GM21576 (cell line): ENCODE measurements around the gene TRIM46.
"Not testable (repeated sequence)": the region's sequence is repeated elsewhere in the genome, so short reads cannot be mapped to it uniquely, and the experiment has no call there.

ENCODE experiments used
- ATAC-seq: cut with Tn5 transposase; IDR thresholded peaks from one replicate; pipeline ENCODE4 v1.9.1; 2021; ENCODE audit warnings: mild to moderate bottlenecking, moderate library complexity; ENCODE audit not compliant: unreplicated experiment

TRIM46 gene

DNA sequence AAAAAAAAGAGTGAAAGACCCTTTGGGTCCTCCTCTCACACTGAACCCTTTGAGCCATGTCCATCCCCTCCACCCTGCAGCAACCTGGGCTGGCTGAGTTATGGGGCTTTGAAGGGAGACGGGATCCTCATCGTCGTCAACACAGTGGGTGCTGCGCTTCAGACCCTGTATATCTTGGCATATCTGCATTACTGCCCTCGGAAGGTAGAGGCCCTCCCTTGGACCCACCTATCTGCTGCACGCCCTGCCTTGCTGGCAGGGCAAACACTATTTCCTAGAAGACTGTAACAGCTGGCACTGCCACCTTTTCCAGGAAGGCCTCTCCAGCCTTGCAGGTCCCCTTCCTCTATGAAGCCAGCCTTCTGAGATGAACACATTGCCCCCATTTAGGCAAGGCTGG is 36.9 kb upstream of the TRIM46 start:
- no peak for ATAC-seq

DNA sequence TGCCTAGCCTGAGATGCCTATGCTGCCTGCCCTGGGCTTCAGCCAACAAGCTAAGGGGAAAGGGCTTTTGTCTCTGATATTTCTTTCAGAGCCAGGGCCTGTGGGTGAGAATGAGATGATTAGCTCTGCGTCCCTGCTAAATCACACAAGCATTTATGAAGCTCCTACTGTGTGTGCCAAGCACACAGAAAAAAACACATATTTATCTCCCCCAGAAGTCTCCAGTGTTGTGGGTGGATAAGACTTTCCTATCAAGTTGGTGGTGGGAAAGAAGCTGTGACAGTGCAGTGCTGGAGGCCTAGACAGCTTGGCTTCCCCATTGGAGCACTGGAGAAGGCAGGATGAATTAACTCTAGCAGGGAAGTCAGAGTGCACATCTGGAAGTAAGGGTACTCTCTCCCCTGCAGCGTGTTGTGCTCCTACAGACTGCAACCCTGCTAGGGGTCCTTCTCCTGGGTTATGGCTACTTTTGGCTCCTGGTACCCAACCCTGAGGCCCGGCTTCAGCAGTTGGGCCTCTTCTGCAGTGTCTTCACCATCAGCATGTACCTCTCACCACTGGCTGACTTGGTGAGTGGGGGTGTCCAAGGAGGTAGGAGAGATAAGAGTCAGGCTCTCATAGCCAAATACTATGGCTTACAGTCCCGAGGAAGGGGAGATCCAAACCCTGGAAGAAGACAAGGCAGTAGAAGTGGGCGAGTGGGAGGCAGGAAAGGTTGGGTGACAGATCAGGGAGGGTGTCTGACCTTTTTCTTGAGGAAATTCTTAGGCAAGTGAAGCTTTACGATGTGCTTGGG is 36.3 kb upstream of the TRIM46 start:
- ATAC-seq, result no peak

GRCh38 chr1:155139895-155140629 is 33.6 kb upstream of the TRIM46 start, which contains the start of gene DPM3:
Gene DPM3, minus strand, starts transcription at chr1:155140531. Its CDS starts 291 bp downstream, at chr1:155140240.
- ATAC-seq, result peak; percentile 63

DNA sequence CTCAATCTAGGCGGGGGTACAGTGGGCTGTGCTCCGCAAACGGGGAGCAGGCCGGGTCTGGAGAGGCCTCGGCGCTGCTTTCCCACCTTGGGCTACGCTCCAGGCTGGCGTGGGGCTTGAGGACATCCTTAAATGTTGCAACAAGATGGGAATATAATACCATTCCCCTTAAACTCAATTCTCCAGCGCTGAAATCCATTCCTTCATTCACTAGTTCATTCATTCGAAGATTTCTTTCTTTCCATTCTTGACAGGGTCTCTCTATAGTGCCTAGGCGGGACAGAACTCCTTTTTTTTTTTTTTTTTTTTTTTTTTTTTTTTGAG is 33.1 kb upstream of the TRIM46 start:
- ATAC-seq, result no peak

DNA sequence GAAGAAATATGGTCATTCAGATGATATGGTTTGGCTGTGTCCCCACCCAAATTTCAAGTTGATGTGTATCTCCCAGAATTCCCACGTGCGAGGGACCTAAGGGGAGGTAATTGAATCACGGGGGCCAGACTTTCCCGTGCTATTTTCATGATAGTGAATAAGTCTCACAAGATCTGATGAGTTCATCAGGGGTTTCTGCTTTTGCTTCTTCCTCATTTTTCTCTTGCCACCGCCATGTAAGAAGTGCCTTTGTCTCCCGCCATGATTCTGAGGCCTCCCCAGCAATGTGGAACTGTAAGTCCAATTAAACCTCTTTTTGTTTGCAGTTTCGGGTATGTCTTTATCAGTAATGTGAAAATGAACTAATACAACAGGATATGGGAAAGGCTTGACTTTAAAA is 31.9 kb upstream of the TRIM46 start:
- ATAC-seq, result no peak

GRCh38 chr1:155145491-155145890 is 28.2 kb upstream of the TRIM46 start:
- no peak for ATAC-seq

- not testable (repeated sequence) for ATAC-seq
These were observed 17.5 kb upstream of the TRIM46 start for GRCh38 chr1:155155996-155156643.

DNA sequence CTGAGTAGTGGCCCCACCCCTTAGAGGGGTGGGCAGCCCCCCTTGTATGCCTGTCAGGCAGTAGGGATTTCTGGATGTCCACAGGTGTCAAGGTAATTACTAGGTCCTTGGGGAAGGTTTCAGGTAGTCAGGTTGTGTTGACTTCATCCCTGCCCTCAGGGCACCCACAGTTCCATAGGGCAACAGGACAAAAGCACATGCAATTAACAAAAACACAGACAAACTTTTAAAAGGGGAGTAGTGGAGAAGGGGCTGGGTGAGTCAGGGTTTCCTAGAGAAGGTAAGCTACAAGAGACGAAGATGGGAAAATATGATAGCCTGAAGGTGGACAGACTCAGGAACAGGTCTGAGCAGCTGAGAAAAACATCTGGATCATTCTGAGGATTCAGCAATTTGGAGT is 14.7 kb upstream of the TRIM46 start:
- ATAC-seq, result no peak

- ATAC-seq, result no peak
These were observed 13.5 kb upstream of the TRIM46 start for GRCh38 chr1:155160128-155160527.

- ATAC-seq, result not testable (repeated sequence)
These were observed 11.0 kb upstream of the TRIM46 start for GRCh38 chr1:155162631-155163030.

- not testable (repeated sequence) for ATAC-seq
These were observed 9.9 kb upstream of the TRIM46 start for GRCh38 chr1:155163785-155164184.

GRCh38 chr1:155164625-155165024 is 9.0 kb upstream of the TRIM46 start:
- not testable (repeated sequence) for ATAC-seq

GRCh38 chr1:155166051-155166470 is 7.6 kb upstream of the TRIM46 start:
- ATAC-seq, result no peak

DNA sequence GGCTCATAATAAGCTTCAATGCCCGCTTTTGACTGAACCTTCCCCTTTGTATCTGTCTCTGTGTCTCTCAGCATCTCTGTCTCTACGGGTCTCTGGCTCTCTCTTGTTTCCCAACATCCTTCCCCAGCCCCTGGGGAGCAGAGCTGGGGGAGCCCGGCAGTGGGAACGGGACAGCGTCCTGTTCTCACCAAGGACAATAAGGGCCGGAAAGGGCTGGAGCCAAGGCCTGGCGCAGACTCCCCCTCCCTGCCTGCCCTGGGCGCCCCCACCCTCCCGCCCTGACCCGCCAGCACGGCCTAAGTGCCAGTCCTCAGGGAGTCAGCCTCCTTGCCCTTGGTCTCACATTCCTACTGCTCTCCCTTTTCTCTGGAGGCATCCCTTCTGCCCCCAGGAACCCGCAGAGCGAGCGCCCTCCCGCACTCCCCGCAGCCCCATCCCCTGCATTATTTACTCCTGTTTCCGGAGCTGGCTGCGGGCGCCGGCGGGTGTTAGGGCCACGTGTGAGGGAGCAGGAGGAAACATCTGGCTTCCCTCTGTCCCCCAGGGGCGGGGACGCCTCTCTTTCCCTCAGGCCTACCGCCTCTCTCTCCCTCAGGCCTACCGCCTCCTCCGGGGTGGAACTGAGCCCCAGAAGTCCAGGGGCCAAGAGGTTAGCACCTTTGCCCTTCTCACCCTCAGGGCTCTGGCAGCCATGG is 7.0 kb upstream of the TRIM46 start:
- ATAC-seq, result no peak

GRCh38 chr1:155167166-155168104 is 6.2 kb upstream of the TRIM46 start:
- no peak for ATAC-seq

GRCh38 chr1:155168105-155168445 is 5.6 kb upstream of the TRIM46 start:
- ATAC-seq, result not testable (repeated sequence)

DNA sequence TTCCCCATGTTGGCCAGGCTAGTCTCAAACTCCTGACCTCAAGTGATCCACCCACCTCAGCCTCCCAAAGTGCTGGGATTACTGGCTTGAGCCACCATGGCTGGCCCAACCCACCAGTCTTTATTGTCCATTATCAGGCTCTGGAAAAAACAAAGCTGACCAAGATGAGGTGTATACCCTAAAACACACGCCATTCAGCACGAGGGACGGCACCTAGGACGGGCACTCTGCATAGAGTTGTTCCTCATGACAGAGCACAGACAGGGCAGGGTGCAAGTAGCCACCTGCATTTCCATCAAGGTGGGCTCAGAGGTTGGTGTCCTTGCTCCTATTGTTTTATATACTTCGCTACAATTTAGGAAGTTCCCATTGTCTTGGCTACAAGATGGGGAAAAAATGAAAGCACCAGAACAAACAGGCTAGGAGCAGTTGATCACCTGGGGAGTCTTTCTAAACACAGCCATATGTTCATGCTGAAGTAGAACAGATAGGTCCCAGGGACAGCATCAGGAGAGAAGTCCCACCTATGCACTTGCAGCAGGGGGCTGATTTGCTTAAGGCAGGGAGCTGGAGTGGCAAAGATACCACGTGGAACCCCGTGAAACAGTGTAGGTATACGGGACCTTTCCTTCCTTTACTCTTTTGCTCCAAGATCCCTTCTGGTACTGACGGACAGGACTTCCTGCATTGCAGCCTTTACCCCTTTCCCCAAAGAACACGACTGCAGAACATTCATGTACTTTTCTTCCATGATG is 5.0 kb upstream of the TRIM46 start:
- no peak for ATAC-seq

GRCh38 chr1:155169541-155169940 is 4.1 kb upstream of the TRIM46 start:
- no peak for ATAC-seq

- no peak for ATAC-seq
These were observed 3.4 kb upstream of the TRIM46 start for GRCh38 chr1:155170101-155170785.
